IPS-18c (cell line): ENCODE measurements around the gene COL4A6.

ENCODE experiments used
- H3K4me3 ChIP-seq: 2 replicates; pipeline ENCODE4 v1.7.0; 2013; ENCODE audit warnings: low read depth, mild to moderate bottlenecking, low read length, moderate library complexity; ENCODE audit not compliant: insufficient read depth
- H3K9me3 ChIP-seq: one replicate; pipeline ENCODE4 v1.6.1; 2013; ENCODE audit warnings: mild to moderate bottlenecking, low read length, moderate library complexity; ENCODE audit not compliant: control insufficient read depth, insufficient read depth

The COL4A6 gene

DNA sequence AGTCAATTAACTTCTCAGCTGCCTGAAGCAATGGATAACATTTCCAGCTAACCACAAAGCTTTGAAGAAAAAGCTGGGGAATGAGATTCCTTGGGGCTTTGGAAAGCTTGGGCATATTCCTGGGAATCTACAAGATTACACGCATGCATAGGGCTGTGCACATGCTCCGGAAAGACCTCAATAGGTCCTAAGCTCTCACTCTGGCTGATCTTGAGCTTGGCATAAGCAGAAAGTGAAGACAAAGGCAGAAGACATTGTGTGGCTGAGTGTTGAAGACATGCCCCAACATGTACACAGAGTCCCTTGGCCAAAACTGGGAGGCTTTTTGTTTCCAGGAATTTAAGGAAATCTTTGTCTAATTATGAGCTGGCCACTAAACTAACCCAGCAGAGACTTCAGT lies 315.5 kb downstream of the COL4A6 start:
- H3K9me3 ChIP-seq = no peaks in the 10 kb centered on the region
- no peak overlapping the region for H3K4me3 ChIP-seq

GRCh38 chrX:108121291-108121690 lies 316.9 kb downstream of the COL4A6 start:
- H3K9me3 ChIP-seq = no peaks in the 10 kb centered on the region
- no peak overlapping the region for H3K4me3 ChIP-seq

GRCh38 chrX:108117988-108118387 lies 320.2 kb downstream of the COL4A6 start:
- Histone ChIP-seq H3K9me3 (no peaks in the 10 kb centered on the region), H3K4me3 (no peak overlapping the region)

GRCh38 chrX:108114541-108114940 lies 323.7 kb downstream of the COL4A6 start:
- H3K4me3 ChIP-seq = no peak overlapping the region
- H3K9me3 ChIP-seq = no peaks in the 10 kb centered on the region
